C1 segment of cervical spinal cord (tissue), 14 donors: ENCODE data around the gene DUSP16.
A peak's percentile ranks its signal among the peaks of the same experiment; 100 is the strongest.
"Not testable (repeated sequence)": the region's sequence is repeated elsewhere in the genome, so short reads cannot be mapped to it uniquely, and the experiment has no call there.

Experiments used
- DNase-seq, 14 donors: peaks; one replicate each; lab custom pipeline; 2025; lab: John Stamatoyannopoulos, UW

Gene DUSP16

GRCh38 chr12:12522657-12523056, 40.0 kb downstream of the DUSP16 start:
- not testable (repeated sequence) for DNase-seq

- DNase-seq, result peak in 1 of 14 donors; percentile 28
Observed at GRCh38 chr12:12521888-12522287, 40.8 kb downstream of the DUSP16 start.

GRCh38 chr12:12521044-12521485, 41.6 kb downstream of the DUSP16 start:
- peak in 5 of 14 donors; percentile 27 to 72 (median 53) for DNase-seq

- no peak for DNase-seq
Observed at GRCh38 chr12:12520273-12520672, 42.4 kb downstream of the DUSP16 start.

- no peak for DNase-seq
Observed at GRCh38 chr12:12519354-12519998, 43.2 kb downstream of the DUSP16 start.

GRCh38 chr12:12518919-12519318, 43.7 kb downstream of the DUSP16 start:
- no peak for DNase-seq

GRCh38 chr12:12518464-12518845, 44.2 kb downstream of the DUSP16 start:
- DNase-seq, result no peak

- DNase-seq, result peak in 1 of 14 donors; percentile 25
Observed at GRCh38 chr12:12513416-12514006, 49.2 kb downstream of the DUSP16 start.

GRCh38 chr12:12511895-12512711, 50.6 kb downstream of the DUSP16 start:
- DNase-seq, result no peak

- DNase-seq, result no peak
Observed at GRCh38 chr12:12511021-12511783, 51.5 kb downstream of the DUSP16 start.

- no peak for DNase-seq
Observed at GRCh38 chr12:12510551-12510950, 52.1 kb downstream of the DUSP16 start.

GRCh38 chr12:12510141-12510540, 52.5 kb downstream of the DUSP16 start:
- no peak for DNase-seq

- DNase-seq, result no peak
Observed at GRCh38 chr12:12508612-12509011, 54.1 kb downstream of the DUSP16 start.

GRCh38 chr12:12507121-12507520, 55.5 kb downstream of the DUSP16 start:
- DNase-seq, result no peak

GRCh38 chr12:12506496-12506890, 56.2 kb downstream of the DUSP16 start:
- peak in 1 of 14 donors; percentile 5 for DNase-seq

GRCh38 chr12:12505544-12506495, 56.8 kb downstream of the DUSP16 start:
- DNase-seq, result peak in 2 of 14 donors; percentile 6 to 36

- no peak for DNase-seq
Observed at GRCh38 chr12:12503384-12504078, 59.1 kb downstream of the DUSP16 start.

GRCh38 chr12:12502815-12503151, 59.9 kb downstream of the DUSP16 start:
- DNase-seq, result no peak

- DNase-seq, result not testable (repeated sequence)
Observed at GRCh38 chr12:12502130-12502814, 60.4 kb downstream of the DUSP16 start.

GRCh38 chr12:12501121-12501520, 61.5 kb downstream of the DUSP16 start:
- DNase-seq, result no peak
